Neural progenitor cell (in vitro differentiated cells): ENCODE data around the gene MSH2. TPM values are rescaled to one million over a fixed set of nuclear protein-coding genes. Genes with fewer than 3 reads are reported as not detected.

Experiments
- DNase-seq: peaks from one replicate; pipeline ENCODE4 v3.0.0-alpha.2; 2016; ENCODE audit warnings: low spot score
- H2AFZ ChIP-seq: fragments of 200-600 bp; sonication (generic); replicated peaks from 2 replicates; pipeline ENCODE4 v1.6.1; 2016; ENCODE audit warnings: antibody characterized with exemption
- H3F3A ChIP-seq: fragments of 200-600 bp; sonication (generic); 2 replicates; pipeline ENCODE4 v1.6.1; 2016; ENCODE audit warnings: antibody characterized with exemption, low read depth
- H3K27ac ChIP-seq: fragments of 200-600 bp; sonication (generic); 2 replicates; pipeline ENCODE4 v1.5.1; 2016; ENCODE audit warnings: mild to moderate bottlenecking
- H3K27me3 ChIP-seq: fragments of 200-600 bp; sonication (generic); 2 replicates; pipeline ENCODE4 v1.6.1; 2016; ENCODE audit warnings: mild to moderate bottlenecking, moderate library complexity
- H3K36me3 ChIP-seq: fragments of 200-600 bp; sonication (generic); 2 replicates; pipeline ENCODE4 v1.5.1; 2016
- H3K4me1 ChIP-seq: fragments of 200-600 bp; sonication (generic); 2 replicates; pipeline ENCODE4 v1.6.1; 2016; ENCODE audit warnings: mixed run types
- H3K4me2 ChIP-seq: fragments of 200-600 bp; sonication (generic); 2 replicates; pipeline ENCODE4 v1.6.1; 2016
- H3K4me3 ChIP-seq: fragments of 200-600 bp; sonication (generic); 2 replicates; pipeline ENCODE4 v1.5.1; 2016
- H3K79me2 ChIP-seq: fragments of 200-600 bp; sonication (generic); 2 replicates; pipeline ENCODE4 v1.6.1; 2016; ENCODE audit warnings: low read depth
- H3K9ac ChIP-seq: fragments of 200-600 bp; sonication (generic); 2 replicates; pipeline ENCODE4 v1.6.1; 2016
- H3K9me3 ChIP-seq: fragments of 200-600 bp; sonication (generic); 2 replicates; pipeline ENCODE4 v1.5.1; 2016; ENCODE audit warnings: low read depth
- H4K20me1 ChIP-seq: fragments of 200-600 bp; sonication (generic); 2 replicates; pipeline ENCODE4 v1.6.1; 2016; ENCODE audit warnings: low read depth
- H3K27ac Mint-ChIP-seq: 3 replicates; pipeline ENCODE4 v1.8.0; 2021; ENCODE audit warnings: mixed read lengths
- H3K27me3 Mint-ChIP-seq: 2 replicates; pipeline ENCODE4 v1.8.0; 2022; ENCODE audit warnings: low read depth, mild to moderate bottlenecking, inconsistent platforms, moderate library complexity, mixed read lengths; ENCODE audit not compliant: insufficient read depth
- H3K36me3 Mint-ChIP-seq: 3 replicates; pipeline ENCODE4 v1.8.0; 2021; ENCODE audit warnings: mixed read lengths
- H3K4me1 Mint-ChIP-seq: 3 replicates; pipeline ENCODE4 v1.8.0; 2021; ENCODE audit warnings: mixed read lengths
- H3K4me3 Mint-ChIP-seq: 3 replicates; pipeline ENCODE4 v1.8.0; 2021; ENCODE audit warnings: mild to moderate bottlenecking, moderate library complexity, mixed read lengths
- H3K9me3 Mint-ChIP-seq: 3 replicates; pipeline ENCODE4 v1.8.0; 2020; ENCODE audit warnings: mixed read lengths
- EZH2 ChIP-seq: fragments of 200-600 bp; sonication (generic); IDR thresholded peaks from 2 replicates; pipeline ENCODE4 v1.6.1; 2017; ENCODE audit warnings: antibody characterized with exemption, mild to moderate bottlenecking, moderate library complexity
- EZH2phosphoT487 ChIP-seq: fragments of 200-600 bp; sonication (generic); IDR thresholded peaks from 2 replicates; pipeline ENCODE4 v1.6.1; 2017; ENCODE audit warnings: antibody characterized with exemption
- total RNA-seq: library from RNA; depleted of rRNA; stranded (reverse); fragments of >200 nt; gene quantifications from 2 replicates; pipeline ENCODE4 v1.2.3, GENCODE V29; 2015; ENCODE audit warnings: low replicate concordance
- TF ChIP-seq, protein P1 (sequence below): fragments of 200-600 bp; sonication (generic); IDR thresholded peaks from 2 replicates; pipeline ENCODE4 v1.5.1; 2017; ENCODE audit warnings: antibody characterized with exemption, mild to moderate bottlenecking

The MSH2 gene
- total RNA-seq, 1 donor from 2014 or later: 134 TPM

DNA sequence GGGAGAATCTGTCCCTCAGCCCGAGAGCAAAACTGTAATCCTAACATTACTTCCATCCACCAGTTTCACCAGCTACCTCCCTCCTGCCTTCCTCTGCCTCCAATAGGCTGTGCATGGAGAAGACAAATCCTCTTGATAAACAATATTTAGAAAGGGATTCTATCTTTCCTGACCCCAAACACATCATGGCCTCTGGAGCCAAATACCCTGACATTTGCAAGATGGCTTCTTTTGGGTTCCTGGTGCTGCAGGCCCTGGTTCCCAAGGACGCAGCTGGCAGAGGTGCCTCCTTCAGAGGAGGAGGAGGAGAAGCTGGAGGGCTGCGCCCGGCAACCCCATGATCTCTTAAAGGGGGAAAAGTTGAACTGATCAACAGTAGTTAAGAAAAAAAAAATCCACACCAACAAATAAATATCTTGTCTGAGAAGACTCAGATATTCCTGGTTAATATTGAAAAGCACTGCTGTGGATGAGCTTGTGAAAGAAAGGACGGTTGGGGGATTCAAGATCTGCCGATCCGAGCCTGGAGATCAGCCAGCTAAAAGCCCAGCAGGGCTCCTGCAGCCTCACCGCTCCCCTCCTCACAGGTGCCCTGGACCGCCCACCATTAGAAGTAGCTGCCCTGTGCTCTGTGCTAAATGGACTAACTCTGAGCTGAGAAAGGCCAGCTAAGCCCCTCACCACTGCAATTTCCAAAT is 116.8 kb downstream of the MSH2 start:
- Mint-ChIP-seq H3K27ac (no peak overlapping the region), H3K9me3 (no peaks in the 10 kb centered on the region), H3K4me1 (peaks cover 25% of the 10 kb centered on the region), H3K27me3 (peaks cover 2% of the 10 kb centered on the region), H3K36me3 (peaks cover 2% of the 10 kb centered on the region), H3K4me3 (no peak overlapping the region)
- no peak overlapping the region for H2AFZ ChIP-seq
- H3K79me2 ChIP-seq: no peaks in the 10 kb centered on the region
- peaks cover 37% of the 10 kb centered on the region for H3K4me1 ChIP-seq
- H3K9ac ChIP-seq: no peak overlapping the region
- no peak overlapping the region for H3K4me3 ChIP-seq
- no peak overlapping the region for H3K27ac ChIP-seq
- TF ChIP-seq EZH2: no peak
- TF ChIP-seq, protein P1, sequence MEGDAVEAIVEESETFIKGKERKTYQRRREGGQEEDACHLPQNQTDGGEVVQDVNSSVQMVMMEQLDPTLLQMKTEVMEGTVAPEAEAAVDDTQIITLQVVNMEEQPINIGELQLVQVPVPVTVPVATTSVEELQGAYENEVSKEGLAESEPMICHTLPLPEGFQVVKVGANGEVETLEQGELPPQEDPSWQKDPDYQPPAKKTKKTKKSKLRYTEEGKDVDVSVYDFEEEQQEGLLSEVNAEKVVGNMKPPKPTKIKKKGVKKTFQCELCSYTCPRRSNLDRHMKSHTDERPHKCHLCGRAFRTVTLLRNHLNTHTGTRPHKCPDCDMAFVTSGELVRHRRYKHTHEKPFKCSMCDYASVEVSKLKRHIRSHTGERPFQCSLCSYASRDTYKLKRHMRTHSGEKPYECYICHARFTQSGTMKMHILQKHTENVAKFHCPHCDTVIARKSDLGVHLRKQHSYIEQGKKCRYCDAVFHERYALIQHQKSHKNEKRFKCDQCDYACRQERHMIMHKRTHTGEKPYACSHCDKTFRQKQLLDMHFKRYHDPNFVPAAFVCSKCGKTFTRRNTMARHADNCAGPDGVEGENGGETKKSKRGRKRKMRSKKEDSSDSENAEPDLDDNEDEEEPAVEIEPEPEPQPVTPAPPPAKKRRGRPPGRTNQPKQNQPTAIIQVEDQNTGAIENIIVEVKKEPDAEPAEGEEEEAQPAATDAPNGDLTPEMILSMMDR: no peak
- no peak for TF ChIP-seq EZH2phosphoT487
- H3K4me2 ChIP-seq: peak overlapping the region; percentile 65
- H3F3A ChIP-seq: peaks cover 3% of the 10 kb centered on the region
- H3K27me3 ChIP-seq: no peaks in the 10 kb centered on the region
- peak; percentile 53 for DNase-seq
- H3K9me3 ChIP-seq: no peaks in the 10 kb centered on the region
- no peaks in the 10 kb centered on the region for H3K36me3 ChIP-seq
- H4K20me1 ChIP-seq: no peaks in the 10 kb centered on the region

DNA sequence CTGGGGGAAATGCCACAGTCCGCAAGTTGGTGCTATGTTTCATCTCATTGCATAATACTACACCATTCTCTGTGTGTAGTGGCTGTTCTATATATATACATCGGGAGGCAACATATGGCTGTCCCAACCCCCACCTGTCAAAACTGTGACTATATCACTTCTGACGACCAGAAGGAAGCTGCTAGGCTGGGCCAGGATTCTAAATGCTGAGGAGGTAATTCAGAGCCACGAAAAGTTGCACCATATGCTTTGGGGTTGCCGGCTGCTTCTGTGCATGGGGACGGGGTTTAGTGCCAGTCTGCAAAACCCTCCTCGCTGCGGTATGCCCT is 117.3 kb downstream of the MSH2 start:
- Mint-ChIP-seq H3K4me1 (peaks cover 25% of the 10 kb centered on the region), H3K9me3 (no peaks in the 10 kb centered on the region), H3K36me3 (peaks cover 2% of the 10 kb centered on the region), H3K27me3 (peaks cover 2% of the 10 kb centered on the region), H3K4me3 (no peak overlapping the region), H3K27ac (no peak overlapping the region)
- no peak overlapping the region for H2AFZ ChIP-seq
- DNase-seq: no peak
- no peaks in the 10 kb centered on the region for H3K36me3 ChIP-seq
- H3K79me2 ChIP-seq: no peaks in the 10 kb centered on the region
- no peaks in the 10 kb centered on the region for H4K20me1 ChIP-seq
- no peak for TF ChIP-seq EZH2phosphoT487
- no peak overlapping the region for H3K27ac ChIP-seq
- H3K9me3 ChIP-seq: no peaks in the 10 kb centered on the region
- H3K27me3 ChIP-seq: no peaks in the 10 kb centered on the region
- H3K4me2 ChIP-seq: peak overlapping the region; percentile 65
- H3K9ac ChIP-seq: no peak overlapping the region
- peaks cover 37% of the 10 kb centered on the region for H3K4me1 ChIP-seq
- H3F3A ChIP-seq: peaks cover 3% of the 10 kb centered on the region
- no peak overlapping the region for H3K4me3 ChIP-seq

DNA sequence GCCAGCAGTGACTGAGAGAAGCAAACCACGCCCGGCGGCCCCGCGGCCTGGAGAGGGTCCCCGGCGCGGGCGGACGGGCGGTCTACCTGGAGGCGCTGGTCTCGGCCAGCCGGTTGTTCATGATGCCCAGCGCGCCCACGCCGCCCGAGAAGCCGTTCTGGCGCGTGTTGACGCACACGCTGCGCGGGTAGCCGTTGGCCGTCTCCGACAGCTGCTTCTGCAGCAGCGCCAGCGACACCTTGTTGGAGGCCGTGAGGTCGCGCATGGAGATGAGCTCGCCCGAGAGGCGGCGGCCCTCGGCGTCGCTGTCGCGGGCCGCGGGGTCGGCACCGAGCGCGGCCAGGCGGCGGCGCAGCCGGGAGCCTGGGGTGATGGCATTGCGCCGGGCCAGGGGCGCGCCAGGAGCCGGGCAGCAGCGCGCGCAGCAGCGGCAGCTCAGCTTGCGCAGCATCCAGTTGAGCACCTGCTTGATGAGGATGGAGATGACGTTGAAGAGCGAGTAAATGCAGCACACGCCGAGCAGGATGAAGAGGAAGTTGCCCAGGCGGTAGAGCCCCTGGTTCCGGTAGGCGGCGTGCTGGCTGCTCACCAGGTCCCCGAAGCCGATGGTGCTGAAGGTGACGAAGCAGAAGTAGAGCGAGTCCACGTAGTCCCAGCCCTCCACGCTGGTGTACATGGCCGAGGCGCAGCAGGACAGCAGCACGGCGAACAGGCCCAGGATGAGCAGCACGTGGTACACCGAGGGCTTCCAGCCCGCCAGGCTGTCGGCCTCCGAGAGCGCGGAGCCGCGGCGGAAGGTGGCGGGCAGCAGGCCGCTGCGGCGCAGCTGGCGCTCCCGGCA is 118.1 kb downstream of the MSH2 start:
- H3K9me3 Mint-ChIP-seq: no peaks in the 10 kb centered on the region
- no peak overlapping the region for H3K4me3 ChIP-seq
- H3K4me1 Mint-ChIP-seq: peaks cover 22% of the 10 kb centered on the region
- H3K79me2 ChIP-seq: no peaks in the 10 kb centered on the region
- no peaks in the 10 kb centered on the region for H4K20me1 ChIP-seq
- no peak overlapping the region for H3K4me3 Mint-ChIP-seq
- H3K36me3 Mint-ChIP-seq: peaks cover 2% of the 10 kb centered on the region
- no peaks in the 10 kb centered on the region for H3K36me3 ChIP-seq
- peaks cover 30% of the 10 kb centered on the region for H3K4me1 ChIP-seq
- peaks cover 2% of the 10 kb centered on the region for H3K27me3 Mint-ChIP-seq
- H3K4me2 ChIP-seq: no peak overlapping the region
- no peak overlapping the region for H3K27ac Mint-ChIP-seq
- TF ChIP-seq, protein P1: no peak
- TF ChIP-seq EZH2 (no peak), EZH2phosphoT487 (no peak)
- H3F3A ChIP-seq: peaks cover 2% of the 10 kb centered on the region
- DNase-seq: no peak
- no peaks in the 10 kb centered on the region for H3K27me3 ChIP-seq
- no peak overlapping the region for H3K9ac ChIP-seq
- H3K27ac ChIP-seq: no peak overlapping the region
- H2AFZ ChIP-seq: no peak overlapping the region
- no peaks in the 10 kb centered on the region for H3K9me3 ChIP-seq
